Heart left ventricle (tissue), 11 donors: Measurements from ENCODE around the gene MID2. TPM values are rescaled to one million over a fixed set of nuclear protein-coding genes. Genes with fewer than 3 reads are reported as not detected.

ENCODE experiments used
- polyA plus RNA-seq, 2 donors: library from polyadenylated mRNA; stranded (reverse); fragments of 200-250 nt; gene quantifications; one replicate each; pipeline ENCODE4 v1.2.3, GENCODE V29; 2013
- total RNA-seq, 9 donors: library from RNA; depleted of rRNA in 2 of 9; stranded (reverse); fragments of >200 nt in 2 of 9; fragmentation: NEBNext Ultra II Directional in 3 of 9; extraction: Animal tissue kit (Norgen Biotek cat#: 25700) in 3 of 9; gene quantifications; one replicate each; pipeline versions ENCODE4 v1.1.0 to v1.2.4, GENCODE V29; 2016 to 2023
- donor health status: ischemic (EF 13 %, LVEDD 7.1; RV severe dilation, severe dysfunction).
- donor health status: healthy with polysubstance abuse.
- donor health status: DM: no; HTN: yes; CAD: no.
- donor health status: DM: no; HTN: no; CAD: no.
- donor health status: ischemic (EF 25% LVEDD 5.7; RV mildly dilated, moderate dysfunction).
- donor health status: healthy.
- donor health status: DM: yes; HTN: yes; CAD: no.
- donor health status: PGD.
- donor health status: nonischemic (EF 23%, LVEDD 6.1; RV moderate dilation, normal function).

The MID2 gene
- total and polyA plus RNA-seq, 11 donors: 0.53 to 16.2 (median 4.2) TPM

Other genes starting within 250 kb of the MID2 start
- 10 to 100 TPM; 19.4 to 32.0 (median 25.0) TPM for gene PRPS1, start 197.4 kb upstream of the MID2 start, total RNA-seq
- 10 to 100 TPM in 1 of 2 donors, 1 to 10 TPM in 1; 7.2 to 41.0 TPM for gene PRPS1, start 197.4 kb upstream of the MID2 start, polyA plus RNA-seq
- 100 to 1,000 TPM in 2 of 9 donors, 10 to 100 TPM in 7; 28.0 to 145 (median 30.5) TPM for gene TSC22D3, start 50.1 kb upstream of the MID2 start, total RNA-seq
- gene TSC22D3, start 50.1 kb upstream of the MID2 start, polyA plus RNA-seq: 100 to 1,000 TPM in 1 of 2 donors, 10 to 100 TPM in 1; 41.5 to 113 TPM
- gene NCBP2L, start 48.1 kb upstream of the MID2 start, total RNA-seq: not detected
- gene NCBP2L, start 48.1 kb upstream of the MID2 start, polyA plus RNA-seq: not detected
- not detected for gene TEX13B, start 156.5 kb downstream of the MID2 start, total RNA-seq
- not detected for gene TEX13B, start 156.5 kb downstream of the MID2 start, polyA plus RNA-seq
- gene VSIG1, start 219.2 kb downstream of the MID2 start, total RNA-seq: under 1 TPM in 3 of 9 donors, not detected in 6; 0.22 to 0.35 (median 0.25) TPM
- not detected for gene VSIG1, start 219.2 kb downstream of the MID2 start, polyA plus RNA-seq